M059J (cell line): ENCODE measurements around the gene FOXN3. TPM values are rescaled to one million over a fixed set of nuclear protein-coding genes. Genes with fewer than 3 reads are reported as not detected.
A peak's percentile ranks its signal among the peaks of the same experiment; 100 is the strongest.
"Not testable (repeated sequence)": the region's sequence is repeated elsewhere in the genome, so short reads cannot be mapped to it uniquely, and the experiment has no call there.

Source experiments
- DNase-seq: peaks from one replicate; pipeline ENCODE4 v3.0.0-alpha.2; 2012; ENCODE audit warnings: low read depth
- total RNA-seq: library from RNA; depleted of rRNA; stranded (reverse); fragments of >200 nt; shearing (Covaris generic); gene quantifications from 2 replicates; pipeline ENCODE4 v1.2.3, GENCODE V29; 2014

The FOXN3 gene
- total RNA-seq, 1 experiment from 2014 or later, result 16.7 TPM

DNA sequence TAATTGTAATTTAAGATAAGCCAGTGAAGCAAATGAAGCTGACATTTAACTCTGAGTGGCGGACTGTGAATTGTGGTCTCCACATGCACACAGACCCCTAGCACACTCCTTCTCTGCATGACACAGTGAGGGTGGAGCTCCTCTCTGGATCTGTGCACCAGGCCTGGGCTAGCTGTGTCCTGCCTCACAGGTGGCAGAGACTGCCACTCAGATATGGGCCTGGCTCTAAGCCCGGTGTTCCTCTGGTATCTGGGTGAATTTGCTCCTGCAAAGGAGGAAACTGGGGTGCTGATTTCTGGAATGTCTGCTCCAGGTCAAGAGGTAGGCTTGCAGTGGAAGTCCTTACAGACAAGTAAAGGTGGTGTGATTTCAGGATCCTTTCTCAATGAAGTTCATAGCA, 282.4 kb downstream of the FOXN3 start:
- DNase-seq, result no peak

GRCh38 chr14:89131004-89131750, 285.9 kb downstream of the FOXN3 start:
- no peak for DNase-seq

DNA sequence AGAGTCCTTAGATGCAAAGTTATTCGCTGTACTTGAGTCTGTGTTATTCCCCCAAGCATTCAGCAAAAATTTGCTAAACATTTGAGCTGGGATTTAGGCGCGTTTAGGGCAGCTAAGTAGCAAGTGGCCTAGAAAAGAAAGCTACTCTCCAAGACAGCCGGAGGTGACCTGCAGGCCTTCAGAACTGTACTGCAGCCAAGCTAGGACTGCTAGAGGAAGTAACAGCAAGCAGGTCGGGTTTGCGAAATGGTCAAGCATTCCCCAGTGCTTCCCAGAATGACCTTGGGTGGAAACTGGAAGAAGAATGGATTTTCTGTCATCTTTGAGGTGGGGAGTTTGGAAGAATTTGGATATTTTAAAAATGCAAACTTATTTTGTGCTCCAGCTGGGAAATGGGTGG, 287.5 kb downstream of the FOXN3 start:
- DNase-seq, result no peak

- DNase-seq, result no peak
Observed at GRCh38 chr14:89128311-89129026, 288.6 kb downstream of the FOXN3 start.

DNA sequence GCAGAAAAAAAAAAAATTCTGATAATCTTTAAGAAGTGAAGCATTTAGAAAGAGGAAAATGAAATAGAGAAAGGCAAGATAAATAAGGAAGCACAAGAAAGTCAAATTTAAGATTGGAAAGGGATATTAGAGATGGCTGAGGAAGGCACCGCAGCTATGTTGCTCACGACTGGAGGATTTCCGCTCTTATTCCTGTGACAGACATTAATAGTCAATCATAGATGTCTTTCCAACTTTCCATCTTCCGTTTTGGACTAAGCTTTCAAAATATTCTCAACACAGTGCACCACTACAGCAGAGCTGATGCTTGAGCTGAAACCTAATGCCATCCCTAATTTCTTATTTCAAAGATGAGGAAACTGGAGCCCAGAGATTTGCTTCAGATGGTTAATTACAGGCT, 290.6 kb downstream of the FOXN3 start:
- no peak for DNase-seq

GRCh38 chr14:89125216-89125615, 291.8 kb downstream of the FOXN3 start:
- no peak for DNase-seq

- no peak for DNase-seq
Observed at GRCh38 chr14:89123851-89124250, 293.2 kb downstream of the FOXN3 start.

GRCh38 chr14:89123215-89123614, 293.8 kb downstream of the FOXN3 start:
- DNase-seq, result no peak

GRCh38 chr14:89121968-89122620, 294.9 kb downstream of the FOXN3 start:
- DNase-seq, result no peak

GRCh38 chr14:89117012-89117411, 300.0 kb downstream of the FOXN3 start:
- DNase-seq, result no peak

- DNase-seq, result no peak
Observed at GRCh38 chr14:89114109-89114508, 302.9 kb downstream of the FOXN3 start.

DNA sequence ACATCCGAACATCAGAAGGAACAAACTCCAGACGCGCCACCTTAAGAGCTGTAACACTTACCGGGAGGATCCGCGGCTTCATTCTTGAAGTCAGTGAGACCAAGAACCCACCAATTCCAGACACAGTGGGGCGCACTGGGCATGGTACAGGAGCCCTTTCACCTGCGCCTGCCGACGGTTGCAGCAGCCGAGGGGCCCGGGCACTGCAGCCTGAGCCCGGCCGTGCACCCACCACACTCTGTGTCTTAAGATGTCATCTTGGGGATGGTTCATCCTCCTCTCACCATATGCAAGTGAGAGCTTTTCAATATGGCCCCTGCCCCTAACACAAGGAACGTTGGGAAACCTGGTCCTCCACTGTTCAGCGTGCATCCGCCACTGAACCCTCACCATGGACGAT, 304.3 kb downstream of the FOXN3 start:
- DNase-seq, result no peak

DNA sequence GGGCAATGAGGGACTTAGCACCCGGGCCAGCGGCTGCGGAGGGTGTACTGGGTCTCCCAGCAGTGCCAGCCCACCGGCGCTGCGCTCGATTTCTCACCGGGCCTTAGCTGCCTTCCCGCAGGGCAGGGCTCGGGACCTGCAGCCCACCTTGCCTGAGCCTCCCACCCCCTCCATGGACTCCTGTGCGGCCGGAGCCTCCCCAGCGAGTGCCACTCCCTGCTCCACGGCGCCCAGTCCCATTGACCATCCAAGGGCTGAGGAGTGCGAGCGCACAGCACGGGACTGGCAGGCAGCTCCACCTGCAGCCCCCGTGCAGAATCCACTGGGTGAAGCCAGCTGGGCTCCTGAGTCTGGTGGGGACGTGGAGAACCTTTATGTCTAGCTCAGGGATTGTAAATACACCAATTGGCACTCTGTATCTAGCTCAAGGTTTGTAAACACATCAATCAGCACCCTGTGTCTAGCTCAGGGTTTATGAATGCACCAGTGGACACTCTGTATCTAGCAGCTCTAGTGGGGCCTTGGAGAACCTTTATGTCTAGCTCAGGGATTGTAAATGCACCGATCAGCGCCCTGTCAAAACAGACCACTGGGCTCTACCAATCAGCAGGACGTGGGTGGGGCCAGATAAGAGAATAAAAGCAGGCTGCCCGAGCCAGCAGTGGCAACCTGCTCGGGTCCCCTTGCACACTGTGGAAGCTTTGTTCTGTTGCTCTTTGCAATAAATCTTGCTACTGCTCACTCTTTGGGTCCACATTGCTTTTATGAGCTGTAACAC, 305.1 kb downstream of the FOXN3 start:
- not testable (repeated sequence) for DNase-seq

GRCh38 chr14:89111232-89111631, 305.8 kb downstream of the FOXN3 start:
- not testable (repeated sequence) for DNase-seq

DNA sequence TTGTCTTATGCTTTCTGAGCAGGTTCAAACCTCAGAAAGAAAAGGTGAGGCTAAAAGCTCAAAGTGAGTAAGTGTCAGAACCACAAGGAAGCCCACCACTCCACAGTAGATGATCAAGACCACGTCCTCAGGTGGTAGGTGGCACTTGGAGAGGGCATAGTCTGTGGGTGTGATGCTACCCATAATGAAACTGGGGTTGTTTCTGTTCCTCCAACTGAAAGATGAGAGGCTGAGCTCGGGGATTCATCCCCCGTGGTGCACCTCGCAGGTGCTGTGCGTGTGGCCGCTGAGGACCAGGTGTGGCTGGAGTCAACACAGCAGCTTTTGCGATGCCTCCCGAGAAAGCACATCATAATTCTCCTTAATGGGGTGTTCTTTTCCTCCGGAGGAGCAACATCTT, 306.9 kb downstream of the FOXN3 start:
- no peak for DNase-seq

- DNase-seq, result peak; percentile 4
Observed at GRCh38 chr14:89108608-89109007, 308.4 kb downstream of the FOXN3 start.

DNA sequence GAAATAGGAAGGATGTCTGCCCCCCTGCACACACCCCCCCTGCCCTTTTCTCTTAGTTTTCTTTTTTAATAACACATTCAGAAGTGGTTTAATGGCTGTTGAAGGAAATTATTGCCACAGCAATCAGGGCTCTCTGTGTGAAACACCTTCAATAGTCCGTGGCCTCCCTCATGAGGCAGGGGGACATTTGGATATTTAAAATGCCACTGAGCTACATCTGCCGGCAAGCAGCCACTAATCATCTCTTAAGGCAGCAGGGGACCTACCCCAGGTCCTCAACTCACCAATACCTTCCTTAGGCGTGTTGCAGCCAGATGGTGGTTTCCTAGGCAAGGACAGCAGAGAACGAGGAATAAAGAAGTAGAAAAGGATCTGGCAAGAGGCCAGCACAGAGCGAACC, 309.4 kb downstream of the FOXN3 start:
- no peak for DNase-seq
